CMK (cell line): ENCODE results near the gene ADAMTS3.

ENCODE experiments used
- DNase-seq: peaks from one replicate; pipeline ENCODE4 v3.0.0-alpha.2; 2010; ENCODE audit warnings: low read depth

The ADAMTS3 gene

GRCh38 chr4:72340803-72341431, 228.1 kb downstream of the ADAMTS3 start:
- DNase-seq: no peak

GRCh38 chr4:72338060-72338459, 231.0 kb downstream of the ADAMTS3 start:
- DNase-seq: no peak

- no peak for DNase-seq
Measured at GRCh38 chr4:72330381-72330780, 238.6 kb downstream of the ADAMTS3 start.

- no peak for DNase-seq
Measured at GRCh38 chr4:72326692-72327632, 242.1 kb downstream of the ADAMTS3 start.

GRCh38 chr4:72325215-72325614, 243.8 kb downstream of the ADAMTS3 start:
- no peak for DNase-seq

GRCh38 chr4:72323227-72323626, 245.8 kb downstream of the ADAMTS3 start:
- no peak for DNase-seq

- no peak for DNase-seq
Measured at GRCh38 chr4:72320223-72320948, 248.6 kb downstream of the ADAMTS3 start.

GRCh38 chr4:72319601-72320021, 249.4 kb downstream of the ADAMTS3 start:
- no peak for DNase-seq

- no peak for DNase-seq
Measured at GRCh38 chr4:72318421-72319170, 250.4 kb downstream of the ADAMTS3 start.

- no peak for DNase-seq
Measured at GRCh38 chr4:72314869-72315268, 254.2 kb downstream of the ADAMTS3 start.

GRCh38 chr4:72313121-72313520, 255.9 kb downstream of the ADAMTS3 start:
- DNase-seq: no peak

- DNase-seq: no peak
Measured at GRCh38 chr4:72312032-72312650, 256.9 kb downstream of the ADAMTS3 start.

- no peak for DNase-seq
Measured at GRCh38 chr4:72311291-72311690, 257.7 kb downstream of the ADAMTS3 start.

- no peak for DNase-seq
Measured at GRCh38 chr4:72305620-72306019, 263.4 kb downstream of the ADAMTS3 start.

GRCh38 chr4:72305080-72305479, 263.9 kb downstream of the ADAMTS3 start:
- no peak for DNase-seq

- peak; percentile 32 for DNase-seq
Measured at GRCh38 chr4:72302981-72303704, 265.9 kb downstream of the ADAMTS3 start.

- DNase-seq: no peak
Measured at GRCh38 chr4:72301759-72302158, 267.3 kb downstream of the ADAMTS3 start.

GRCh38 chr4:72300126-72300525, 268.9 kb downstream of the ADAMTS3 start:
- DNase-seq: no peak

GRCh38 chr4:72295966-72296557, 273.0 kb downstream of the ADAMTS3 start:
- peak; percentile 15 for DNase-seq

GRCh38 chr4:72290737-72291136, 278.3 kb downstream of the ADAMTS3 start:
- DNase-seq: no peak
